DMS 273 treated with DMSO at 0.1 percent for 48 hours (cell line): ENCODE measurements around the gene TBX5.

Experiments
- DNase-seq: peaks from one replicate; lab custom pipeline; 2025; lab: John Stamatoyannopoulos, UW

TBX5 gene

DNA sequence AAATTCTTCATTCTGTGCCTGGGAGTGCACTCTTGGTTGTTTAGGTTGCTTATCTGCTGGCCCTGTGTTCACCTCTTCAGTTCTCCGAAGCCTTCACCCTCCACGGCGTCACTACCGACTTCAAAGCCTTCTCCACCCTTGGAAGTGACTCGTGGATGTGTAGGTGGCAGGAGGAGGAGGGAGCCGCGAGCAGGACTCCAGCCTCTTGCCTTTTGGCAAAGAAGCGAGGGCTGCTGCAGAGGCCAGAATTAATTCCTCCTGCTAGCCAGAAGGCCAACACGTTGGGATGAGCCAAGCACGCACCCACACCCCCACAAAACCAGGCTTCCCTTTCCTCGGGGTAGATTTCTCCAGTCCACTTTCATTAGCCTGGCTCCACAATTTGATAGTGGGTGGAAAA lies 86.5 kb downstream of the TBX5 start:
- no peak for DNase-seq

DNA sequence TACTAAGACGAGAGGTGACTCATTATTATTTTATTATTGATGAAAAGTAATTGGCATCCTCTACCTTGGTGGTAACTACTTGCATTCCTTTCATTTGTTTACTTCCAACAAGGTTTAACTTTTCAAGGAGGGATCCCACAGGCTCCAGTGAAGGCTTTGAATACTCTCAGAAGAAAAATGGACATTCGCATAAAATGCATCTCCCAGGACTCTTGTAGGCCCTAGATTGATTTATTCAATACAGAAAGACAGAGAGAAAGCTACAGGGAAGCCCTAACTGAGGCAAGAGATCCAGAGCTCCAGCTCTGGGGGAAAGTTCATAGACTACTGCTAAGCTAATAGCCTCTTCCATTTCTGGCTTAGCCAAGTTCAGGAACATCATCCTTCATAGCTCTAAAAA lies 87.0 kb downstream of the TBX5 start:
- DNase-seq = no peak

DNA sequence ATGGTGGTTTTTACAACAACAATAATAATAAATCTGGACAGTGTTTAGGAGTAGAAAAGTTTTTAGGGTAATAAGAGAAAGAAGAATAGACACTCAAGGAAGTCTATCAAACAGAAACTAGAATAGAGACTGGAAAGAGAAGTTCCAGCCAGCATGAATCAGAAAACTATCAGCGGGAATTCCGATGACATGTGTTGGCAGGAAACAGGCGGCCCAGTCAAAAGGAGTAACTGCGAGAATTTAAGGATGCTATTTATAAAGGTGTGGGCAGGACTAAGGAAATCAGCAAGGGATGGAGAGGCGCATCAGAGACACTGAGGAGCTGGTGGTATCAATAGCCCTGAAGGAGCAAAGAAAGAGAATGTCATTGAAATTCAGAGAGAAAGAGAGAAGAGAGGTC lies 89.9 kb downstream of the TBX5 start:
- no peak for DNase-seq

DNA sequence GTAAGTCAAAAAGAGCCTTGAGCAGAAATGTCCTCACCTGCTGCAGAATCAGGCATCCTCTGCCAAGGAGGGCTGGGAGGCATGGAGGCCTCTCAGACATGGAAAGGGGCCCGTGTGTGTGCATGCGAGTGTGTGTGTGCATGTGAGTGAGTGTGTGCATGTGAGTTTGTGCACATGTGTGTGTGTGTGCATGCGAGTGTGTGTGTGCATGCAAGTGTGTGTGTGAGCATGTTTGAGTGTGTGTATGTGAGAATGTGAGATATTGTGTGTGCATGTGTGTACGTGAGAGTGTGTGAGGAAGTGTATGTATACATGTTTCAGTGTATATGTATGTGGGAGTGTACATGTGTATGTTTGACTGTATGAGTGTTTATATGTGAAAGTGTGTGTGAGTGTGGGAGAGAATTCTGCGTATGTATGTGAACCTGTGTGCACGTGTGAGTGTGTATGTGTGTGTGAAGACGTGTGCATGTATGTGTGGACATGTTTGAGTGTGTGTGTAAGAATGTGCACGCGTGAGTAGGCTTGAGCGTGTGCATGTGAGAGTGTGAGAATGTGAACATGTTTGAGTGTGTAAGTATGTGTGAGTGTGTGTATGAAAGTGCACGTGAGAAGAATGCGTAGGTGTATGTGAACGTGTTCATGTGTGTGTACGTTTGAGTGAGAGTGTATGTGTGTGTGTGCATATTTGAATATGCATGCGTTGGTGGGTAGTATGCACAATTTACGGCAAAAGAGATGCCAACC lies 90.8 kb downstream of the TBX5 start:
- no peak for DNase-seq

DNA sequence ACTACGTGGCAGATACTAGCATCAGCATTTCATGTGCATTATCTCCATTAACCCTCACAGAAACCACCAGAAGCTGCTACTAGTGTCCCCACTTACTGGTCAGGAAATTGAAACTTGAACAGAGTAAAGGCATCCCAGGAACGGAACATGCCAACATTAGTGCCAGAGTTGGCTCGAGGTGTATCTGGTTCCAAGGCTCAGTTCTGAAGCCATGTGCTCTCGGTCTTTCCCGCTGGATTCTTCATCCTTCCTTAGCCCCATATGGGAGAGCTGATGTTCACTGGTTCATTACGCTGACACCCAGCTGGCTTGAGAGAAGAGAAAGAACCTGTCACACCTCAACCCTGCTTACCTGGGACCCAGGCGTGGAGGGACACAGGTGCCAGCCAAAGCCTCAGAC lies 91.5 kb downstream of the TBX5 start:
- DNase-seq = no peak

DNA sequence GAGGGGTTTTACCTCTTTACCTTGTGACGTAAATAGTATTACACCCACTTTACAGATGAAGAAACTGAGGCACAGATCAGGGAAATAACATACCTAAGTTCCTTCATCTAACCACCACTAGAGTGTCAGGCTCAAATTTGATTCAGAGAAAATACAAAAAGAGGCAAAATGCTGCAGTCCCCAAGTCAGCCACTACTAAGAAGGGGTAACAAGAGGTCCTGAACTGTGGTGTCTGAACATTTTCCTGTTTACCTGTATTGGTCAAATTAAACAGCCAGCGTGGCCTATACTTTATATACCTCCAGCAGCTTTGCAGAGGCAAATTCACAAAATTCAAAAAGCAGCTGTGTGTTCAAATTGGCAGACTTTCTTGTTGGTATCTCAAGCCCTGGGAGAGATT lies 92.0 kb downstream of the TBX5 start:
- DNase-seq = no peak

DNA sequence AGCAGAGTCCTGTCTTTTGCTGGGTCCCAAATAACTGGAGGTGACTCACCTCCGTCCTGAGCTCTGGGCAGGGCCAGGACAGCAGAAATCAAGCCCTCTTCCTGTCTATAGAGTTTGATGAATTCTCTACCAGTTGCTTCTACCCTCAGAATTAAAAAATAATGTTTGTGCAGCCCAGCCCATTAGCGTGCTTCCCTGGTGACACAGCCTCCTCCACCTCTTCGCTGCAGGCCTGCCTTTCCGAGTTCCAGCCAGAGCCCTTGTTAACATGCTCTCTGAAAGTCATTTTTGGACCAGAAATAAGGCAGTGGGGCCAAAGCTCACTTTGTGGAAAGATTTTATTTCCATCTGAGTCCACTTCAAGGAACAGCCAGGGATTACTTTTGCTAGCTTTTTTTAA lies 94.0 kb downstream of the TBX5 start:
- DNase-seq = no peak

DNA sequence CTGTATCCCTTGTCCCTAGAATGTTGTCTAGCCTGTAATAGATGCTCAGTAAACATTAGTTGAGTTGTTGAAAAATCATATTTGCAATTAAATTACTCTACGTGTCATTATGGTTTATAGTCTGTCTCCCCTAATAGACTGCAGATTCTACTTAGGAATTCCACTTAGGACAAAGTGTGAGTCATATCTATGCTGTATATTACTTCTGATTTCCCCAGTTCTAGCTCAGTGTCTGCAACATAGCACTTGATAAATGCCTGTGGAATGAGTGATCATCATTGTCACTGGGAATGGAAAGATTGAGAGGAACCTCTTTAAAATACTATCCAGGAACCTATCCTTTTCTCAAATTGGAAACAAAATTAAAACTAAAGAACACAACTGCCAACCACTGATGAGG lies 99.3 kb downstream of the TBX5 start:
- no peak for DNase-seq

DNA sequence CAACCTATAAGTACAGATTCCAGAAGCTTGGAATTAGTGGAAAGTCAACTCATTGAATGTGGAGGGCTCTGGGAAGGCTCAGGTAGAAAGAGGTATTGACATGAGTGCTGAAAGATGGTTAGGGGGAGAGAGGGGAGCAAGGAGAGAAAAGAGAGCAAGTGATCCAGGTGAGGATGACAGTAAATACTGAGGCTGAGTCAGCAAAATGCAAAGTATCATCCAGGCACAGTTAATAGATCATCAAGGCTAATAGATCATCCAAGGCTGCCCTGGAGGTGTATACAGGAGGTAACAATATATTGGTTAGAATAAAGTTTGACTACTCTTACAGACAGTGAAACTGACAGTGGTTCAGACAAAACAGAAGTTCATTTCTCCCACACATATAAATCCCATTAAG lies 100.5 kb downstream of the TBX5 start:
- no peak for DNase-seq
